ENCODE results near the gene C11orf21.

C11orf21 gene

GRCh38 chr11:2320568-2321310 lies 19.0 kb upstream of the C11orf21 start:
- no peak for DNase-seq

- no peak for DNase-seq
Measured at GRCh38 chr11:2319791-2320472, 18.2 kb upstream of the C11orf21 start.

- DNase-seq, result no peak
Measured at GRCh38 chr11:2318707-2319106, 17.0 kb upstream of the C11orf21 start.

GRCh38 chr11:2318123-2318522 lies 16.4 kb upstream of the C11orf21 start:
- DNase-seq, result no peak

GRCh38 chr11:2317354-2318050 lies 15.8 kb upstream of the C11orf21 start:
- DNase-seq, result no peak

- no peak for DNase-seq
Measured at GRCh38 chr11:2316963-2317244, 15.2 kb upstream of the C11orf21 start.

GRCh38 chr11:2316169-2316962 lies 14.6 kb upstream of the C11orf21 start:
- no peak for DNase-seq

GRCh38 chr11:2315395-2316168 lies 13.9 kb upstream of the C11orf21 start:
- DNase-seq, result no peak

GRCh38 chr11:2314525-2315394 lies 13.0 kb upstream of the C11orf21 start:
- no peak for DNase-seq

GRCh38 chr11:2314136-2314524 lies 12.4 kb upstream of the C11orf21 start:
- DNase-seq, result no peak

GRCh38 chr11:2313051-2313951 lies 11.6 kb upstream of the C11orf21 start:
- no peak for DNase-seq

- no peak for DNase-seq
Measured at GRCh38 chr11:2312232-2313042, 10.7 kb upstream of the C11orf21 start.

- DNase-seq, result no peak
Measured at GRCh38 chr11:2311353-2312133, 9.8 kb upstream of the C11orf21 start.

GRCh38 chr11:2310786-2311352 lies 9.2 kb upstream of the C11orf21 start:
- DNase-seq, result no peak

GRCh38 chr11:2310073-2310785 lies 8.5 kb upstream of the C11orf21 start:
- DNase-seq, result no peak

GRCh38 chr11:2309251-2310072 lies 7.7 kb upstream of the C11orf21 start:
- DNase-seq, result no peak

GRCh38 chr11:2308713-2309112 lies 7.0 kb upstream of the C11orf21 start:
- DNase-seq, result no peak
